ENCODE data around the gene DTD1. TPM values are rescaled to one million over a fixed set of nuclear protein-coding genes. Genes with fewer than 3 reads are reported as not detected.

The DTD1 gene, protein sequence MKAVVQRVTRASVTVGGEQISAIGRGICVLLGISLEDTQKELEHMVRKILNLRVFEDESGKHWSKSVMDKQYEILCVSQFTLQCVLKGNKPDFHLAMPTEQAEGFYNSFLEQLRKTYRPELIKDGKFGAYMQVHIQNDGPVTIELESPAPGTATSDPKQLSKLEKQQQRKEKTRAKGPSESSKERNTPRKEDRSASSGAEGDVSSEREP
- 10 to 100 TPM in 2 of 6 experiments, 1 to 10 TPM in 4; 5.4 to 21.2 (median 7.5) TPM for total RNA-seq
- long read RNA-seq, partial matches to known transcripts = 0 of 2 reads
- long read RNA-seq, other reads (novel, unspliced or antisense) = 0 of 2 reads

DNA sequence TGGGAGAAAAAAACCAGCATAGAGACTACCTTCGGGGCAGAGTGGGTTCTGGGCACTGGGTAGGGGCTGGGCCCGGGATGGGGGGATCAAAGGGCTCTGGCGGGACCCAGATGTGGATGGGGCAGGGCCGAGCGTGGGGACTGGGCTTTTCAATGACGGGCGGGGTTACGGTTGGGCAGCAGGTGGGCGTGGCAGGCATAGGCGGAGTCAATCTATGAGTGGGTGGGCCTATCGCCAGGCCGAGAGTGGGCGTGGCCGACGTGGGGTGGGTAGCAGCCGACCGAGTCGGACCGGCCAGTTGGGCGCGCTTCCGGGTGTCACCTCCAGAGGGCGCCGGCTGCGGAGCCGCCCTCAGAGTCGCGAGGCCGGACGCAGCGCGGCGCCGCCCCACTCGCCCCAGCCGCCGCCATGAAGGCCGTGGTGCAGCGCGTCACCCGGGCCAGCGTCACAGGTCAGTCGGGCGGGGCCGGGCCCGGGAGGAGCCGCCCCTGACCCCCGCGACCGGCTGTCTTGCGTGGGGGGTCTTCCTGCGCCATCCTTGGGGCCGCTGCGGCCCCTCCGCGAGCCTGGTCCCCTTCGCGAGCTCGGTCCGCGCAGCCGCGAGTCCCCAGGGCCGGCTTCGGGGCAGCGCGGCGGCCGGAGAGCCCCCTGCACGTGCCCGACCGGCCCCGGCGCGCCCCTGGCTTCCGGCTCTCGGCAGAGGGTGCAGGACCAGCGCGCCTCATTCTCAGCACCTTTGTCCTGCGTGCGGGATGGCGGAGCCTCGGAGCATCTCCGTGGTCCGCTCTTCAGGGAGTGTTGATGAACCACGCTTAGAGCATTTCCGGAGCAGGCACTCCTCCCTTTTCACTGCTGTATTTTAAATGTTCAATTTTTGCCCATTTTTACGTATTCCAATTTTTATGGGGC lies at the start of gene DTD1:
Gene DTD1, plus strand, starts transcription at position 390 of the 909 bp plus-strand sequence. Its CDS starts 19 bp downstream, at position 409.
- intact Hi-C loops (cut with DNase I) = no loop called here

DNA sequence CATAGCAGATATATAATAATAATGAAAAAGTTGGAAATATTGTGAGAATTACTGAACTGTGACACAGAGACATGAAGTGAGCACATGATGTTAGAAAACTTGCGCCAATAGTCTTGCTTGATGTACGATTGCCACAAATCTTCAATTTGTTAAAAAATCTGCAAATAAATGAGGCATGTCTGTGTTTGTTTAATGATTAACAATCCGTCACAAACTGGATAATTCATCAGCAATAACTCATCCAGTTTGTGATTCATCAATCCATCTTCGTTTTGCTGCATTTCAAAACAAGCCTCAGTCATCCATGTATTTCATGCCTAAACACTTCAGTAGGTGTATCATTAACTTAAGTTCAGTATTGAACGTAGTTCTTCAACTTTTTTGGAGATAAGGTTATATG lies 46.1 kb upstream of the DTD1 start:
- no peak overlapping the region for H3K4me3 ChIP-seq
- no peaks in the 10 kb centered on the region for H3K9me3 ChIP-seq
- ATAC-seq = peak in 1 of 4 donors; percentile 26
- intact Hi-C loops (cut with DNase I) = no loop called here
- no peak for TF ChIP-seq POLR2A (IDR thresholded peaks at IDR 0.05)
- TF ChIP-seq, protein P1, sequence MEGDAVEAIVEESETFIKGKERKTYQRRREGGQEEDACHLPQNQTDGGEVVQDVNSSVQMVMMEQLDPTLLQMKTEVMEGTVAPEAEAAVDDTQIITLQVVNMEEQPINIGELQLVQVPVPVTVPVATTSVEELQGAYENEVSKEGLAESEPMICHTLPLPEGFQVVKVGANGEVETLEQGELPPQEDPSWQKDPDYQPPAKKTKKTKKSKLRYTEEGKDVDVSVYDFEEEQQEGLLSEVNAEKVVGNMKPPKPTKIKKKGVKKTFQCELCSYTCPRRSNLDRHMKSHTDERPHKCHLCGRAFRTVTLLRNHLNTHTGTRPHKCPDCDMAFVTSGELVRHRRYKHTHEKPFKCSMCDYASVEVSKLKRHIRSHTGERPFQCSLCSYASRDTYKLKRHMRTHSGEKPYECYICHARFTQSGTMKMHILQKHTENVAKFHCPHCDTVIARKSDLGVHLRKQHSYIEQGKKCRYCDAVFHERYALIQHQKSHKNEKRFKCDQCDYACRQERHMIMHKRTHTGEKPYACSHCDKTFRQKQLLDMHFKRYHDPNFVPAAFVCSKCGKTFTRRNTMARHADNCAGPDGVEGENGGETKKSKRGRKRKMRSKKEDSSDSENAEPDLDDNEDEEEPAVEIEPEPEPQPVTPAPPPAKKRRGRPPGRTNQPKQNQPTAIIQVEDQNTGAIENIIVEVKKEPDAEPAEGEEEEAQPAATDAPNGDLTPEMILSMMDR (IDR thresholded peaks at IDR 0.05) = no peak
- no peak overlapping the region for H3K27ac ChIP-seq
- no peaks in the 10 kb centered on the region for H3K27me3 ChIP-seq
- peaks cover 0 to 18% (median 5%) of the 10 kb centered on the region in 4 donors for H3K4me1 ChIP-seq
- H3K36me3 ChIP-seq = peaks cover 0 to 34% (median 5%) of the 10 kb centered on the region in 4 donors
- WGBS (ENCODE audit: insufficient coverage, low coverage, low lambda C conversion rate, missing lambda C conversion rate) = 37% methylated on average over 5 of the region's 5 CpGs
- DNase-seq = no peak

More for the DNA sequence above, at the start of gene DTD1:
- no peaks in the 10 kb centered on the region for H3K36me3 ChIP-seq
- TF ChIP-seq, protein P1 (IDR thresholded peaks at IDR 0.05) = peak; percentile 66 to 73 (median 68)
- TF ChIP-seq POLR2A (IDR thresholded peaks at IDR 0.05) = peak; percentile 55
- H3K9me3 ChIP-seq = no peaks in the 10 kb centered on the region
- peak within 1 kb of the TSS; percentile 76 to 81 (median 81) for H3K4me3 ChIP-seq
- H3K4me1 ChIP-seq = peaks cover 0 to 3% (median 2%) of the 10 kb centered on the region in 4 donors
- DNase-seq = peak; percentile 94 to 96 (median 95)
- peak; percentile 98 to 99 (median 98) for ATAC-seq
- peak within 1 kb of the TSS; percentile 31 to 65 (median 34) for H3K27ac ChIP-seq
- under 1% methylated on average over 12 of the region's 88 CpGs for WGBS (ENCODE audit: insufficient coverage, low coverage, low lambda C conversion rate, missing lambda C conversion rate)
- no peaks in the 10 kb centered on the region for H3K27me3 ChIP-seq

DNA sequence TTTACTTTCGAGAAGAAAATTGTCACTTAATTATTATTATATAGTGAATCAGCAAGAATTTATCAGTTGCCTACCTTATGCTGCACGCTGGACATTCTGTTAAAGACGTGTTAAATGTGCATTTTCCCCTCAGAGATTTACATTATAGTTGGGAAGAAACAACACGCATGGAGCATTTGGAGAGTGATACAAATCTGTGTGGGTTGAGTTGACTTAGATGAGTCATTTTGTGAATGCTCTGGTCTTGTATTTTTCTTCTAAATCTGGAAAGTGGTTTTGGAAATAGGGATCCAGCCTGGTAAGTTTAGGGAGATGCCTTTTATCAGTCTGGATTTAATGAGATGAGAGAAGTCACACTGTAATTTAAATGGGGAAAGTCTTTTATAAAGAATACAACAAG lies 44.6 kb upstream of the DTD1 start:
- WGBS (ENCODE audit: insufficient coverage, low coverage, low lambda C conversion rate, missing lambda C conversion rate) = 80% methylated on average over 4 of the region's 4 CpGs
- peaks cover 0 to 18% (median 5%) of the 10 kb centered on the region in 4 donors for H3K4me1 ChIP-seq
- DNase-seq (no peak), ATAC-seq (peak in 1 of 4 donors; percentile 30)
- peak overlapping the region in 1 of 3 donors; percentile 64 for H3K27ac ChIP-seq
- no peak overlapping the region for H3K4me3 ChIP-seq
- H3K27me3 ChIP-seq = no peaks in the 10 kb centered on the region
- H3K9me3 ChIP-seq = no peaks in the 10 kb centered on the region
- TF ChIP-seq, protein P1 (IDR thresholded peaks at IDR 0.05) = no peak
- TF ChIP-seq POLR2A (IDR thresholded peaks at IDR 0.05) = no peak
- peaks cover 0 to 35% (median 7%) of the 10 kb centered on the region in 4 donors for H3K36me3 ChIP-seq
- intact Hi-C loops (cut with DNase I) = no loop called here

DNA sequence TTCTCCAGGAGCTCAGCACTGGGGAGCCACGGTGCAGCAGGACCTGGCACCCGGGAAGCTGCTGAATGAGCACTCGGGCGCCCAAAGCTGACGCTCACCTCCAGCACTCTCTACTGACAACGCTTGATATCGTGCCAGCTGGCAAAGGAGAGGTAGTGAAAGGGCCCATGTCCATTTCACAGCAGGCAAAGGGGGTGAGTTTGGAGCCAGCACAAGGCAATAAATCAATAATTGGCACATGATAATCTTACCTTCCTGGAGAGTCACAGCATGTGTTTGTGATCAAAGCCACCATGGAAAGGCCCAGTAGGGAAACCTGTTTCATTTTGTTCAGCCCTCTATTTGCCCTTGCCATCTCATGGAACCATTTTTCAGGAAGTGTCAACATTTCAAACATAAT lies 43.9 kb upstream of the DTD1 start:
- TF ChIP-seq, protein P1 (IDR thresholded peaks at IDR 0.05) = no peak
- TF ChIP-seq POLR2A (IDR thresholded peaks at IDR 0.05) = no peak
- Histone ChIP-seq H3K4me3 (no peak overlapping the region), H3K27ac (peak overlapping the region; percentile 25 to 64 (median 49)), H3K9me3 (no peaks in the 10 kb centered on the region), H3K36me3 (peaks cover 0 to 42% (median 10%) of the 10 kb centered on the region in 4 donors), H3K27me3 (no peaks in the 10 kb centered on the region), H3K4me1 (peaks cover 0 to 18% (median 5%) of the 10 kb centered on the region in 4 donors)
- DNase-seq (peak; percentile 92 to 98 (median 94)), ATAC-seq (peak; percentile 93 to 99 (median 96))
- intact Hi-C loops (cut with DNase I) = no loop called here
- 0% methylated on average over 1 of the region's 7 CpGs for WGBS (ENCODE audit: insufficient coverage, low coverage, low lambda C conversion rate, missing lambda C conversion rate)
